Small intestine (tissue), 7 donors: ENCODE results near the gene APPL2. TPM values are rescaled to one million over a fixed set of nuclear protein-coding genes. Genes with fewer than 3 reads are reported as not detected.

Source experiments
- DNase-seq, 2 donors: peaks; one replicate each; pipeline versions ENCODE4 v3.0.0 to v3.0.0-alpha.2; 2013
- FAIRE-seq: peaks from 2 replicates; lab custom pipeline; 2012; peaks lifted over from hg19 to GRCh38; lab: Jason Lieb, UNC
- H3K27ac ChIP-seq, 3 donors: one replicate each; pipeline ENCODE4 v1.5.1; 2013; ENCODE audit warnings: low read length in 2 of 3, mild to moderate bottlenecking in 2 of 3, control low read depth in 1 of 3, inconsistent platforms in 1 of 3, low read depth in 1 of 3, moderate library complexity in 1 of 3
- H3K27me3 ChIP-seq, 3 donors: one replicate each; pipeline ENCODE4 v1.6.1; 2013; ENCODE audit warnings: low read length in 3 of 3, inconsistent platforms in 1 of 3; ENCODE audit not compliant: control insufficient read depth in 3 of 3, insufficient read depth in 3 of 3
- H3K36me3 ChIP-seq, 3 donors: one replicate each; pipeline ENCODE4 v1.6.1; 2013; ENCODE audit warnings: low read length in 3 of 3, inconsistent platforms in 1 of 3, low read depth in 1 of 3, mild to moderate bottlenecking in 1 of 3, moderate library complexity in 1 of 3; ENCODE audit not compliant: control insufficient read depth in 3 of 3, insufficient read depth in 2 of 3
- H3K4me1 ChIP-seq, 3 donors: one replicate each; pipeline ENCODE4 v1.6.1; 2013; ENCODE audit warnings: low read length in 2 of 3, inconsistent platforms in 1 of 3, low read depth in 1 of 3, mild to moderate bottlenecking in 1 of 3, moderate library complexity in 1 of 3; ENCODE audit not compliant: control insufficient read depth in 3 of 3, insufficient read depth in 2 of 3
- H3K4me3 ChIP-seq, 3 donors: one replicate each; pipeline ENCODE4 v1.5.1; 2013; ENCODE audit warnings: low read length in 3 of 3, control low read depth in 1 of 3, inconsistent platforms in 1 of 3, low read depth in 1 of 3, mild to moderate bottlenecking in 1 of 3, moderate library complexity in 1 of 3
- H3K9me3 ChIP-seq, 2 donors: one replicate each; pipeline ENCODE4 v1.6.1; 2013; ENCODE audit warnings: low read depth in 1 of 2, low read length in 1 of 2; ENCODE audit not compliant: control insufficient read depth in 2 of 2, insufficient read depth in 1 of 2
- WGBS, 3 donors: extraction: QIAGEN DNeasy Blood & Tissue Kit; methylation state at CpG; one replicate each; pipeline ENCODE4 v1.1.7; 2013; 5-methylcytosine and 5-hydroxymethylcytosine counted together
- polyA plus RNA-seq, 4 donors: library from polyadenylated mRNA; stranded (reverse) in 3 of 4; unstranded in 1 of 4; fragments of 200-250 nt in 3 of 4; fragments of 120-200 nt in 1 of 4; gene quantifications; one replicate each; pipeline versions ENCODE4 v1.2.1 to v1.2.3, GENCODE V29; 2013
- donor health status: healthy with polysubstance abuse.
- donor health status: control.
- donor health status: control.
- donor health status: Bipolar disorder and iron deficiency.
- donor health status: healthy.

The APPL2 gene
- polyA plus RNA-seq, 4 donors = 22.8 to 96.4 (median 82.8) TPM

- Histone ChIP-seq H3K4me3 (no peak overlapping the region), H3K27ac (no peak overlapping the region), H3K27me3 (no peaks in the 10 kb centered on the region), H3K4me1 (no peaks in the 10 kb centered on the region), H3K36me3 (peaks cover 14 to 64% (median 36%) of the 10 kb centered on the region in 3 donors), H3K9me3 (no peaks in the 10 kb centered on the region)
- no peak for FAIRE-seq
- WGBS, 3 donors = 91 to 97% (median 94%) methylated on average over 16 of the region's 16 CpGs
- DNase-seq = no peak
These were observed 29.1 kb downstream of the APPL2 start for GRCh38 chr12:105206686-105207374.

- no peaks in the 10 kb centered on the region for H3K27me3 ChIP-seq
- H3K4me1 ChIP-seq = peaks cover 0 to 2% (median 0%) of the 10 kb centered on the region in 3 donors
- no peak overlapping the region for H3K27ac ChIP-seq
- no peak for FAIRE-seq
- H3K36me3 ChIP-seq = peaks cover 14 to 66% (median 32%) of the 10 kb centered on the region in 3 donors
- H3K9me3 ChIP-seq = no peaks in the 10 kb centered on the region
- no peak overlapping the region for H3K4me3 ChIP-seq
- DNase-seq = peak in 1 of 2 donors; percentile 26
- 69 to 88% (median 74%) methylated on average over 10 of the region's 10 CpGs for WGBS, 3 donors
These were observed 30.5 kb downstream of the APPL2 start for GRCh38 chr12:105205322-105206048.

GRCh38 chr12:105204916-105205315 is 31.1 kb downstream of the APPL2 start:
- Histone ChIP-seq H3K4me3 (no peak overlapping the region), H3K9me3 (no peaks in the 10 kb centered on the region), H3K4me1 (peaks cover 0 to 6% (median 0%) of the 10 kb centered on the region in 3 donors), H3K27ac (no peak overlapping the region), H3K27me3 (no peaks in the 10 kb centered on the region), H3K36me3 (peaks cover 15 to 68% (median 32%) of the 10 kb centered on the region in 3 donors)
- no peak for FAIRE-seq
- 71 to 82% (median 79%) methylated on average over 6 of the region's 6 CpGs for WGBS, 3 donors
- DNase-seq = no peak

GRCh38 chr12:105204127-105204526 is 31.8 kb downstream of the APPL2 start:
- DNase-seq = no peak
- Histone ChIP-seq H3K4me3 (no peak overlapping the region), H3K4me1 (peaks cover 0 to 6% (median 0%) of the 10 kb centered on the region in 3 donors), H3K27me3 (no peaks in the 10 kb centered on the region), H3K36me3 (peaks cover 16 to 73% (median 32%) of the 10 kb centered on the region in 3 donors), H3K27ac (no peak overlapping the region), H3K9me3 (no peaks in the 10 kb centered on the region)
- no peak for FAIRE-seq
- 91 to 94% (median 94%) methylated on average over 8 of the region's 8 CpGs for WGBS, 3 donors

- DNase-seq (no peak), FAIRE-seq (no peak)
- Histone ChIP-seq H3K4me3 (no peak overlapping the region), H3K36me3 (peaks cover 23 to 84% (median 29%) of the 10 kb centered on the region in 3 donors), H3K4me1 (peaks cover 0 to 6% (median 0%) of the 10 kb centered on the region in 3 donors), H3K27ac (no peak overlapping the region), H3K9me3 (no peaks in the 10 kb centered on the region), H3K27me3 (no peaks in the 10 kb centered on the region)
- 94 to 98% (median 95%) methylated on average over 6 of the region's 6 CpGs for WGBS, 3 donors
These were observed 33.8 kb downstream of the APPL2 start for GRCh38 chr12:105202202-105202601.

- H3K4me1 ChIP-seq = peaks cover 0 to 6% (median 0%) of the 10 kb centered on the region in 3 donors
- peaks cover 20 to 84% (median 22%) of the 10 kb centered on the region in 3 donors for H3K36me3 ChIP-seq
- DNase-seq (no peak), FAIRE-seq (no peak)
- 85 to 89% (median 86%) methylated on average over 7 of the region's 7 CpGs for WGBS, 3 donors
- H3K4me3 ChIP-seq = no peak overlapping the region
- H3K27ac ChIP-seq = no peak overlapping the region
- H3K9me3 ChIP-seq = no peaks in the 10 kb centered on the region
- H3K27me3 ChIP-seq = no peaks in the 10 kb centered on the region
These were observed 34.7 kb downstream of the APPL2 start for GRCh38 chr12:105201299-105201698.

GRCh38 chr12:105200385-105200784 is 35.6 kb downstream of the APPL2 start:
- no peak for DNase-seq
- Histone ChIP-seq H3K36me3 (peaks cover 18 to 87% (median 20%) of the 10 kb centered on the region in 3 donors), H3K4me3 (no peak overlapping the region), H3K9me3 (no peaks in the 10 kb centered on the region), H3K27me3 (no peaks in the 10 kb centered on the region), H3K27ac (peak overlapping the region in 1 of 3 donors; percentile 21), H3K4me1 (peaks cover 0 to 6% (median 0%) of the 10 kb centered on the region in 3 donors)
- no peak for FAIRE-seq
- 87 to 96% (median 87%) methylated on average over 4 of the region's 4 CpGs for WGBS, 3 donors

- Histone ChIP-seq H3K9me3 (no peaks in the 10 kb centered on the region), H3K4me1 (peaks cover 0 to 6% (median 0%) of the 10 kb centered on the region in 3 donors), H3K27me3 (no peaks in the 10 kb centered on the region), H3K4me3 (no peak overlapping the region), H3K36me3 (peaks cover 18 to 85% (median 19%) of the 10 kb centered on the region in 3 donors), H3K27ac (no peak overlapping the region)
- FAIRE-seq (no peak), DNase-seq (no peak)
- 81 to 94% (median 90%) methylated on average over 6 of the region's 6 CpGs for WGBS, 3 donors
These were observed 37.0 kb downstream of the APPL2 start for GRCh38 chr12:105198961-105199360.
